Measurements from ENCODE around the gene MPP1.

Gene MPP1

GRCh38 chrX:154812341-154813101 lies 7.2 kb upstream of the MPP1 start:
- no peak for DNase-seq

- no peak for DNase-seq
Observed at GRCh38 chrX:154809939-154810665, 4.8 kb upstream of the MPP1 start.

GRCh38 chrX:154806837-154807501 lies 1.7 kb upstream of the MPP1 start:
- no peak for DNase-seq

GRCh38 chrX:154805696-154806091 lies 409 bp upstream of the MPP1 start:
- no peak for DNase-seq

- DNase-seq, result no peak
Observed at GRCh38 chrX:154804261-154804956, 876 bp downstream of the MPP1 start.

- DNase-seq, result no peak
Observed at GRCh38 chrX:154802947-154803346, 2.3 kb downstream of the MPP1 start.

- no peak for DNase-seq
Observed at GRCh38 chrX:154800478-154801210, 4.6 kb downstream of the MPP1 start.

- DNase-seq, result no peak
Observed at GRCh38 chrX:154799556-154800348, 5.5 kb downstream of the MPP1 start.

- DNase-seq, result no peak
Observed at GRCh38 chrX:154797006-154797405, 8.3 kb downstream of the MPP1 start.

- no peak for DNase-seq
Observed at GRCh38 chrX:154795016-154795415, 10.3 kb downstream of the MPP1 start.

- DNase-seq, result no peak
Observed at GRCh38 chrX:154793084-154793795, 12.0 kb downstream of the MPP1 start.

GRCh38 chrX:154791939-154792338 lies 13.3 kb downstream of the MPP1 start:
- no peak for DNase-seq

- DNase-seq, result no peak
Observed at GRCh38 chrX:154791467-154791866, 13.8 kb downstream of the MPP1 start.

- DNase-seq, result no peak
Observed at GRCh38 chrX:154785716-154786115, 19.6 kb downstream of the MPP1 start.

GRCh38 chrX:154784149-154784995 lies 20.9 kb downstream of the MPP1 start:
- DNase-seq, result no peak

- no peak for DNase-seq
Observed at GRCh38 chrX:154780968-154781367, 24.3 kb downstream of the MPP1 start.

GRCh38 chrX:154779261-154779660 lies 26.0 kb downstream of the MPP1 start:
- DNase-seq, result no peak

- DNase-seq, result no peak
Observed at GRCh38 chrX:154776753-154777152, 28.5 kb downstream of the MPP1 start.

- DNase-seq, result no peak
Observed at GRCh38 chrX:154775419-154776349, 29.6 kb downstream of the MPP1 start.

Data from CD4-positive, alpha-beta T cell treated with Interleukin-1 beta for 1 hour (primary cell).